ENCODE results near the gene SNF8. TPM values are rescaled to one million over a fixed set of nuclear protein-coding genes. Genes with fewer than 3 reads are reported as not detected.

Gene SNF8
- total RNA-seq, 3 donors from 2014 or later, result 75.7 to 83.4 (median 76.7) TPM

DNA sequence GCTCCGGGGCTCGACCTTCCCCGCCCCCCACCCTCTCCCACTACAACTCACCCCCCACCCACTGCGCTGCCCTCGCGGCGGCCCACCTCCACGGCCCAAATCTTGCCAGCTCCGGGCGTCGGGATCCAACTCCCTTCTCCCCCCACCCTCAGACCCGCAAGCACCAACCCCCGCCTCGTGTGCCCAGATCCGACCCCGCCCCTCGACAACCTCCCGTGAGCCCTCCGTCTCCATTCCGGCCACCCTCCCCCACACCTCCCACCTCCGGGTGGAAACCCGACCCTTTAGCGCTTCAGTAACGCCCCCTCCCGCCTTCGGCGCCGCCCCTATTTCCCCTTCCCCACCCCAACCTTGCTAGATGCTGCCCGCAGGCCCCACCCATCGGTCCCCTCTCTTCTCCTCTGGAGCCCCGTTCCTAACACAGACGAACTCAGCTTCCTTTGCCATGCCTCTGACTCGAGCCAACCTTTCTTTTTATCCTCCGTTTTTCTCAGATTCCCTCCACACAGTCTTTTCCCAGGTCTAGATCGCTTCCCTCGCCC, 35.7 kb downstream of the SNF8 start:
- Histone ChIP-seq H3K36me3 (no peaks in the 10 kb centered on the region), H3K27me3 (no peaks in the 10 kb centered on the region), H3K27ac (peak overlapping the region; percentile 88 to 91), H3K4me3 (peak overlapping the region; percentile 91 to 96 (median 93)), H3K4me1 (peaks cover 0 to 11% of the 10 kb centered on the region in 2 donors), H3K9me3 (no peaks in the 10 kb centered on the region)
- DNase-seq (ENCODE audit: low spot score in 2 of 2), result peak; percentile 41 to 65
- intact Hi-C loops (cut with DNase I; ENCODE audit: low total_unique reads), result no loop called here
- TF ChIP-seq POLR2AphosphoS5 (IDR thresholded peaks at IDR 0.05) (no peak), POLR2A (IDR thresholded peaks at IDR 0.05) (no peak)

DNA sequence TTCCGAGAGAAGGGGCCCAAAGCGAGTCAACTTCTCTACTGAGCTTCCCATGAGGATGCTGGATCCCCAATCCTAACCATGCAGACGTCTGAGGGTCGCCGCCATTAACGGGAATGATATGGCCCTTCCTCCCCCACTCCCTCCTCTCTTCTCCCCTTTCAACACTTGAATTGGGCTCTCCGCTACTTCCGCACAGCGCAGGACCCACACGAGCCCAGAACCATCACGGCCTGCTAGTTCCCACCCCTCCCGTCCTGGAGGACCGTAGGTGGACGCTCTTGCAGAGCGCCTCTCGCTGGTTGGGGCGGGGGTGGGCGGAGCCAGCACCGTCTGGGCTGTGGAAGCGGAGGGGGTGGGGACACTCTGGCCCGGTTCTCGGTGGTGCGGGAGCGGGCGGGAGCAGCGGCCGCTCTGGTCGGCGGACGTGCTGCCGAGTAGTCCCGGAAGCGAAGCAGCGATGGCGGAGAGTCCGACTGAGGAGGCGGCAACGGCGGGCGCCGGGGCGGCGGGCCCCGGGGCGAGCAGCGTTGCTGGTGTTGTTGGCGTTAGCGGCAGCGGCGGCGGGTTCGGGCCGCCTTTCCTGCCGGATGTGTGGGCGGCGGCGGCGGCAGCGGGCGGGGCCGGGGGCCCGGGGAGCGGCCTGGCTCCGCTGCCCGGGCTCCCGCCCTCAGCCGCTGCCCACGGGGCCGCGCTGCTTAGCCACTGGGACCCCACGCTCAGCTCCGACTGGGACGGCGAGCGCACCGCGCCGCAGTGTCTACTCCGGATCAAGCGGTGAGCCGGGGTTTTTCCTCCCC, 36.4 kb downstream of the SNF8 start, which contains the start of gene UBE2Z:
Gene UBE2Z, plus strand, starts transcription at position 361 of the 797 bp plus-strand sequence. Its CDS starts 97 bp downstream, at position 458.
- TF ChIP-seq, protein P1, sequence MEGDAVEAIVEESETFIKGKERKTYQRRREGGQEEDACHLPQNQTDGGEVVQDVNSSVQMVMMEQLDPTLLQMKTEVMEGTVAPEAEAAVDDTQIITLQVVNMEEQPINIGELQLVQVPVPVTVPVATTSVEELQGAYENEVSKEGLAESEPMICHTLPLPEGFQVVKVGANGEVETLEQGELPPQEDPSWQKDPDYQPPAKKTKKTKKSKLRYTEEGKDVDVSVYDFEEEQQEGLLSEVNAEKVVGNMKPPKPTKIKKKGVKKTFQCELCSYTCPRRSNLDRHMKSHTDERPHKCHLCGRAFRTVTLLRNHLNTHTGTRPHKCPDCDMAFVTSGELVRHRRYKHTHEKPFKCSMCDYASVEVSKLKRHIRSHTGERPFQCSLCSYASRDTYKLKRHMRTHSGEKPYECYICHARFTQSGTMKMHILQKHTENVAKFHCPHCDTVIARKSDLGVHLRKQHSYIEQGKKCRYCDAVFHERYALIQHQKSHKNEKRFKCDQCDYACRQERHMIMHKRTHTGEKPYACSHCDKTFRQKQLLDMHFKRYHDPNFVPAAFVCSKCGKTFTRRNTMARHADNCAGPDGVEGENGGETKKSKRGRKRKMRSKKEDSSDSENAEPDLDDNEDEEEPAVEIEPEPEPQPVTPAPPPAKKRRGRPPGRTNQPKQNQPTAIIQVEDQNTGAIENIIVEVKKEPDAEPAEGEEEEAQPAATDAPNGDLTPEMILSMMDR (IDR thresholded peaks at IDR 0.05), result no peak
- TF ChIP-seq POLR2A (IDR thresholded peaks at IDR 0.05) (peak; percentile 83), POLR2AphosphoS5 (IDR thresholded peaks at IDR 0.05) (peak; percentile 92 to 95 (median 92))
- Histone ChIP-seq H3K9me3 (no peaks in the 10 kb centered on the region), H3K36me3 (no peaks in the 10 kb centered on the region), H3K4me3 (peak within 1 kb of the TSS; percentile 91 to 96 (median 93)), H3K4me1 (peaks cover 0 to 11% of the 10 kb centered on the region in 2 donors), H3K27me3 (no peaks in the 10 kb centered on the region), H3K27ac (peak within 1 kb of the TSS; percentile 88 to 91)
- DNase-seq (ENCODE audit: low spot score in 2 of 2), result peak; percentile 92 to 93
- intact Hi-C loops (cut with DNase I; ENCODE audit: low total_unique reads), result no loop called here

DNA sequence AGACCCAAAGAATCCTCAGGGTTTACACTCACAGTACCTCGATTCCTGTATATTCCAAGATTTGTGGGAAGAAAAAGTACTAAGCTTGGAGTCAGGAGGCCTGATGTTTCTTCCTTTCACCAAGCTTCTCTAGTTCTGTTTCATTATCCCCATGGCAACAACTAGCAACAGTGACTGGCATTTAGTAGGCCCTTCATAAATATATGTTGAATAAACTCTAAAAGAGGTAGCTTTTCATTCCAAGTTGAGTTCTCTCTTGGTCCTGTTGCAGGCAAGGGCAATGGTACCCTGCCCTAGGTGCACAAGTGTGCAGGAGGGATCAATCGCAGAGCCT, 37.0 kb downstream of the SNF8 start:
- H3K4me3 ChIP-seq, result peak overlapping the region; percentile 91 to 96 (median 93)
- DNase-seq (ENCODE audit: low spot score in 2 of 2), result no peak
- TF ChIP-seq POLR2A (IDR thresholded peaks at IDR 0.05), result no peak
- TF ChIP-seq, protein P1 (IDR thresholded peaks at IDR 0.05), result no peak
- no peak for TF ChIP-seq POLR2AphosphoS5 (IDR thresholded peaks at IDR 0.05)
- H3K27ac ChIP-seq, result peak overlapping the region; percentile 88 to 91
- H3K4me1 ChIP-seq, result peaks cover 0 to 11% of the 10 kb centered on the region in 2 donors
- no peaks in the 10 kb centered on the region for H3K36me3 ChIP-seq
- no peaks in the 10 kb centered on the region for H3K27me3 ChIP-seq
- intact Hi-C loops (cut with DNase I; ENCODE audit: low total_unique reads), result no loop called here
- H3K9me3 ChIP-seq, result no peaks in the 10 kb centered on the region

DNA sequence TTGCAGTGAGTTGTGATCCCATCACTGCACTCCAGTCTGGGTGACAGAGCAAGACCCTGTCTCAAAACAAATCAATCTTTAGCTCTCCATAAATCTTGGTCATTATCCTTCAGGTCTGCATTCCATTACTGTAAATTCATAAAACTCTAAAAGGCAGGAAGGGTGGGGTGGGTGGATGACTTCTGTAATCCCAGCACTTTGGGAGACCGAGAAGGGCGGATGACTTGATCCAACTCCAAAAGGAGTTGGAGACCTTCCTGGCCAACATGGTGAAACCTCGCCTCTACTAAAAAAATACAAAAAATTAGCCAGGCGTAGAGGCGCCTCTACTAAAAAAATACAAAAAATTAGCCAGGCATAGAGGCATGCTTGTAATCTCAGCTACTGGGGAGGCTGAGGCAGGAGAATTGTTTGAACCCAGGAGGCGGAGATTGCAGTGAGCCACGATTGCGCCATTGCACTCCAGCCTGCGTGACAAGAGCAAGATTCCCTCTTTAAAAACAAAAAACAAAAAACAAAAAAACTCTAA, 38.6 kb downstream of the SNF8 start:
- DNase-seq (ENCODE audit: low spot score in 2 of 2), result no peak
- peaks cover 0 to 11% of the 10 kb centered on the region in 2 donors for H3K4me1 ChIP-seq
- no peak overlapping the region for H3K4me3 ChIP-seq
- no peaks in the 10 kb centered on the region for H3K27me3 ChIP-seq
- intact Hi-C loops (cut with DNase I; ENCODE audit: low total_unique reads), result no loop called here
- H3K27ac ChIP-seq, result no peak overlapping the region
- no peaks in the 10 kb centered on the region for H3K36me3 ChIP-seq
- no peaks in the 10 kb centered on the region for H3K9me3 ChIP-seq
- TF ChIP-seq, protein P1 (IDR thresholded peaks at IDR 0.05), result no peak
- TF ChIP-seq POLR2A (IDR thresholded peaks at IDR 0.05) (no peak), POLR2AphosphoS5 (IDR thresholded peaks at IDR 0.05) (no peak)

DNA sequence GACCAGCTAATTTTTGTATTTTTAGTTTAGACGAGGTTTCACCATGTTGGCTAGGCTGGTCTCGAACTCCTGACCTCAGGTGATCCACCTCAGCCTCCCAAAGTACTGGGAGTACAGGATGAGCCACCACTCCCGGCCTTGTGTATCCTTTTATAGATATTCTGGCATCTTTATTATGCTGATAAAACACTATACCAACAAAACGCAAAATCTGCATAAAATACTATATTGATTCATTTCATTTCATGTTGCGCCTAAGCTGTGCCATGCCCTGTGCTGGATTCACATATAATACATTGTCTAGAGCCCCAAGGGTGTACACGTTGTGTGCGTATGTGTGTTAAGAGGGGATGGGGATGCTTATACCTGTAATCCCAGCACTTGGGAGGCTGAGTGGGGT, 40.2 kb downstream of the SNF8 start:
- H3K36me3 ChIP-seq, result no peaks in the 10 kb centered on the region
- no peak overlapping the region for H3K27ac ChIP-seq
- intact Hi-C loops (cut with DNase I; ENCODE audit: low total_unique reads), result no loop called here
- no peak for DNase-seq (ENCODE audit: low spot score in 2 of 2)
- H3K4me3 ChIP-seq, result no peak overlapping the region
- TF ChIP-seq POLR2A (IDR thresholded peaks at IDR 0.05) (no peak), POLR2AphosphoS5 (IDR thresholded peaks at IDR 0.05) (no peak)
- TF ChIP-seq, protein P1 (IDR thresholded peaks at IDR 0.05), result no peak
- H3K27me3 ChIP-seq, result no peaks in the 10 kb centered on the region
- peaks cover 0 to 3% of the 10 kb centered on the region in 2 donors for H3K4me1 ChIP-seq
- no peaks in the 10 kb centered on the region for H3K9me3 ChIP-seq

All from breast epithelium (tissue), 4 donors.